ENCODE data around the gene KLHDC7A.

The KLHDC7A gene

GRCh38 chr1:18473195-18473815 lies 7.4 kb upstream of the KLHDC7A start:
- no peak for FAIRE-seq

- no peak for FAIRE-seq
These were observed 6.1 kb upstream of the KLHDC7A start for GRCh38 chr1:18474559-18475175.

- FAIRE-seq = no peak
These were observed 5.4 kb upstream of the KLHDC7A start for GRCh38 chr1:18475234-18475905.

- FAIRE-seq = no peak
These were observed 1.3 kb upstream of the KLHDC7A start for GRCh38 chr1:18479454-18479853.

- no peak for FAIRE-seq
These were observed 625 bp downstream of the KLHDC7A start for GRCh38 chr1:18481190-18481920.

- FAIRE-seq = no peak
These were observed 1.4 kb downstream of the KLHDC7A start for GRCh38 chr1:18481921-18482701.

GRCh38 chr1:18482721-18483425 lies 2.1 kb downstream of the KLHDC7A start:
- FAIRE-seq = no peak

GRCh38 chr1:18484276-18484675 lies 3.5 kb downstream of the KLHDC7A start:
- FAIRE-seq = no peak

GRCh38 chr1:18484721-18485120 lies 4.0 kb downstream of the KLHDC7A start:
- FAIRE-seq = no peak

- FAIRE-seq = no peak
These were observed 4.5 kb downstream of the KLHDC7A start for GRCh38 chr1:18485227-18485626.

GRCh38 chr1:18486195-18486594 lies 5.5 kb downstream of the KLHDC7A start:
- FAIRE-seq = no peak

GRCh38 chr1:18489417-18490143 lies 8.8 kb downstream of the KLHDC7A start:
- FAIRE-seq = no peak

GRCh38 chr1:18491168-18491567 lies 10.4 kb downstream of the KLHDC7A start:
- no peak for FAIRE-seq

GRCh38 chr1:18494304-18494703 lies 13.6 kb downstream of the KLHDC7A start:
- FAIRE-seq = no peak

- FAIRE-seq = no peak
These were observed 14.9 kb downstream of the KLHDC7A start for GRCh38 chr1:18495635-18496034.

- FAIRE-seq = no peak
These were observed 15.3 kb downstream of the KLHDC7A start for GRCh38 chr1:18496056-18496455.

- FAIRE-seq = no peak
These were observed 15.9 kb downstream of the KLHDC7A start for GRCh38 chr1:18496497-18497235.

- FAIRE-seq = no peak
These were observed 21.1 kb downstream of the KLHDC7A start for GRCh38 chr1:18501833-18502232.

- no peak for FAIRE-seq
These were observed 23.9 kb downstream of the KLHDC7A start for GRCh38 chr1:18504609-18505008.

GRCh38 chr1:18505666-18506065 lies 24.9 kb downstream of the KLHDC7A start:
- no peak for FAIRE-seq

GRCh38 chr1:18508084-18508483 lies 27.4 kb downstream of the KLHDC7A start:
- peak; percentile 51 for FAIRE-seq

Data from islet of Langerhans (tissue), 1 donor.